ENCODE measurements around the gene SEC16A.

DNA sequence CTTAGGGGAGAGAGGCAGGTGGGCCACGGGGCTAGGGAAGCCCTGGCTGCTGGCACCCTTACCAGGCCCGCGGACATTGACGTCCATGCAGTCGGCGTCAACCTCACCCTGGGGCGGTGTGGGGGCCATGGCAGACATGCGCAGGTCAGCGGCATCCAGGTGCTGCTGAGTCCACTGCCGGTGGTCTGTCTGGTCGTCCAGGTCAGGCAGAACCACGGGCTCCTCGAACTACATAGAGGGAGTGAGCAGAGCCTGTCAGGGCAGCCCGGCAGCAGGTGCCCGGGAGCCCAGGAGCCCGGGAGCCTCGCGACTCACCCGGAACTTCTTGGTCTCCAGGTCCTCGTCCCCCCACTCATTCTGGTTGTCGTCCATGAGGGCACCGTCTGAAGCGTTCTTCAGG is 18.8 kb upstream of the SEC16A start:
- TF ChIP-seq GATA2 (IDR thresholded peaks at IDR 0.05; ENCODE audit: low read depth, low read length) (no peak), GATA3 (IDR thresholded peaks at IDR 0.05; ENCODE audit: low read depth, low read length) (no peak)

Data from SH-SY5Y (cell line).